HG03066 (cell line): ENCODE measurements around the gene BAD.
A peak's percentile ranks its signal among the peaks of the same experiment; 100 is the strongest.
"Not testable (repeated sequence)": the region's sequence is repeated elsewhere in the genome, so short reads cannot be mapped to it uniquely, and the experiment has no call there.

Experiments
- ATAC-seq: cut with Tn5 transposase; IDR thresholded peaks from one replicate; pipeline ENCODE4 v1.9.1; 2021; ENCODE audit warnings: low read depth; ENCODE audit not compliant: unreplicated experiment

Gene BAD

GRCh38 chr11:64315667-64316526, 31.4 kb upstream of the BAD start:
- ATAC-seq, result not testable (repeated sequence)

DNA sequence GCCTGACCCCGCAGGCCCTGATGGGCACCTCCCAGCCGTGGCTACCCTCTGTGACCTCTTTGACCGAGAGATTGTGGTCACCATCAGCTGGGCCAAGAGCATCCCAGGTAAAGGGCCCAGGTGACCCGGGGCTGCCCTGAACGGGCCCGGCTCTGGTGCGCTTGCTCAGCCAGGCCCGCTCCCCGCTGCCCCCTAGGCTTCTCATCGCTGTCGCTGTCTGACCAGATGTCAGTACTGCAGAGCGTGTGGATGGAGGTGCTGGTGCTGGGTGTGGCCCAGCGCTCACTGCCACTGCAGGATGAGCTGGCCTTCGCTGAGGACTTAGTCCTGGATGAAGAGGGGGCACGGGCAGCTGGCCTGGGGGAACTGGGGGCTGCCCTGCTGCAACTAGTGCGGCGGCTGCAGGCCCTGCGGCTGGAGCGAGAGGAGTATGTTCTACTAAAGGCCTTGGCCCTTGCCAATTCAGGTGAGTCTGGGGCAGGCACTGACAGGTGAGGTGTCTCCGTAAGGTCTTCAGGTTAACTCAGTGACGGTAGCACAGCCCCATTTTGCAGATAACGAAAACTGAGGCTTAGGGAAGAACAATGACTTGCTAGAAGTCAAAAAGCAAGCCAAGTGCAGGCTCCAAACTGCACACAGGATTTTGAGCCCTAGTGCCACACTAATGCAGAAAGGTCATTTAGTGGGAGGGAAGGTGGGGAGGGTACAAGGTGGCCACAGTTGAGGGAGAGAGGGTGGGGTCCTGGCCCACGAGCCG, 30.5 kb upstream of the BAD start:
- no peak for ATAC-seq

GRCh38 chr11:64314146-64314804, 29.8 kb upstream of the BAD start:
- no peak for ATAC-seq

DNA sequence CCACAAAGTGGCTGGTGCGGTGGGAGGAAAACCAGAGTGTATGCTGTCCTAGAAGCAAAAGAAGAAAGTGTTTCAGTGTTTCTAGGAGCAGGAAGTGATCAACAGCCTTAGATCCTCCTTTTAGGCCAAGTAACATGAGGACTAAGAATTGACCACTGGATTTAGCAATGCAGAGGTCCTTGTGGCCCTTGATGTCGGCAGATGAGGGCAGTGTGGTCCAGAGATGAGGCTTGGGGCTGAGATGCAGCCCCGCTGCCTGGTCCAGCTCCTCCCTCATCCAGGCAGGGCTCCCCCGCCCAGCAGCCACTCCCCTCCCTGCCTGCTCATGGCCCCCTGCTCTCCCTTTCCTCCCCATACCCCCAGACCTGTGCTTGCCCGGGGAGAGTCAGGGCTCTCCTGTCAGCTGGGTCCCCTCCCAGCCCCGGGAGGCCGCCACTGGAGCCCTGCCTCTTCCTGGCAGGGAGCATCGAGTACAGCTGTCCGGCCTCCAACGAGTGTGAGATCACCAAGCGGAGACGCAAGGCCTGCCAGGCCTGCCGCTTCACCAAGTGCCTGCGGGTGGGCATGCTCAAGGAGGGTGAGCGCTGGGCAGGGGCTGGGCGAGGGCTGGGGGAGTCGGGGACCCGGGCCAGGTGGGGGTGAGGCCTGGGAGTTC, 29.2 kb upstream of the BAD start:
- ATAC-seq, result no peak

- no peak for ATAC-seq
Observed at GRCh38 chr11:64312947-64313346, 28.5 kb upstream of the BAD start.

DNA sequence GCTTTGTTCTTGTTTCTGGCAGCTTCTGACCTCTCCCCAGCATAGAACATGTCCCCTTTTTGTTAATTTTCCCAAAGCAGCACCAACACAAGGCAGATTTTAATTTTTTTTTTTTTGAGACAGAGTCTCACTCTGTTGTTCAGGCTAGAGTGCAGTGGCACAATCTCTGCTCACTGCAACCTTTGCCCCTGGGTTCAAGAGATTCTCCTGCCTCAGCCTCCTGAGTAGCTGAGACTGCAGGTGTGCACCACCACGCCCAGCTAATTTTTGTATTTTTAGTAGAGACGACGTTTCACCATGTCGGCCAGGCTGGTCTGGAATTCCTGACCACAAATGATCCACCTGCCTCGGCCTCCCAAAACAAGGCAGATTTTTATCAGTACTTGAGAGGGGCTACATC, 23.3 kb upstream of the BAD start:
- not testable (repeated sequence) for ATAC-seq

GRCh38 chr11:64306876-64307622, 22.6 kb upstream of the BAD start:
- no peak for ATAC-seq

GRCh38 chr11:64306563-64306875, 22.1 kb upstream of the BAD start:
- no peak for ATAC-seq

DNA sequence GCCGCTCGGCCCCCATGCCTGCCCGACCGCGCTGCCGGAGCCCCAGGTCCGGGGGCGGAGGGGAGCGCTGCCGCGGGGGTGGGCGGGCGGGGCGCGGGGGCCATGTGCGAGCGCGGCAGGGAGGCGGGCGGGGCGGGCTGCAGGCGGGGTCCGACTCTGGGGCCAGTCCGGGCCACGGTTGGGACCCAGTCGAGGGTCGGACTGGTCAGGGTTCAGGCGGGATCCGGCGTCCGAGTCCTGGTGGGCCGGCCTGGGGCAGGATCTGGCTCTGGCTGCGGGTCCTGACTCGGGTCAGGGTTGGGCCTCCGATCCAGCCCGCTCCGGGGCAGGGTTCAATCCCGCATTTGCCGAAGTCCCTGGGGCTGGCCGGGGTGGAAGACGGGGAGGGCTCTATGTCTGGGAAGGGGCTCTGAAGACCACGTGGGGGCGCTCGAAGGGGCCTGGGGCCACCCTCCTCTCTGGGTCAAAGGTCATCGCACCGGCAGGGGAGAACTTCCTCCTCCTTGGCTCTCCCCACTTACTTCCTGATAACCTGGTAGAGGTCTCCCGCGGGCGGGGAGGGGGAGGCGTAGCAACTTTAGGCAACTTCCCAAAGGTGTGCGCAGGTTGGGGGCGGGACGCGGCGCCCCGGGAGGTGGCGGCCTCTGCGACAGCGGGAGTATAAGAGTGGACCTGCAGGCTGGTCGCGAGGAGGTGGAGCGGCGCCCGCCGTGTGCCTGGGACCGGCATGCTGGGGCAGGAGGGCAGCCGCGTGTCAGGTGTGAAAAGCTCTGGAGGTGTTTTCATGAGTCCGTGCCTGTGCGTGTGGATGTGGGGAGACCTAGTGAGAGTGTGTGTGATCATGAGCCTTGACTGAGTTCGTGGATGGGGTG, 21.5 kb upstream of the BAD start:
- peak; percentile 22 for ATAC-seq

DNA sequence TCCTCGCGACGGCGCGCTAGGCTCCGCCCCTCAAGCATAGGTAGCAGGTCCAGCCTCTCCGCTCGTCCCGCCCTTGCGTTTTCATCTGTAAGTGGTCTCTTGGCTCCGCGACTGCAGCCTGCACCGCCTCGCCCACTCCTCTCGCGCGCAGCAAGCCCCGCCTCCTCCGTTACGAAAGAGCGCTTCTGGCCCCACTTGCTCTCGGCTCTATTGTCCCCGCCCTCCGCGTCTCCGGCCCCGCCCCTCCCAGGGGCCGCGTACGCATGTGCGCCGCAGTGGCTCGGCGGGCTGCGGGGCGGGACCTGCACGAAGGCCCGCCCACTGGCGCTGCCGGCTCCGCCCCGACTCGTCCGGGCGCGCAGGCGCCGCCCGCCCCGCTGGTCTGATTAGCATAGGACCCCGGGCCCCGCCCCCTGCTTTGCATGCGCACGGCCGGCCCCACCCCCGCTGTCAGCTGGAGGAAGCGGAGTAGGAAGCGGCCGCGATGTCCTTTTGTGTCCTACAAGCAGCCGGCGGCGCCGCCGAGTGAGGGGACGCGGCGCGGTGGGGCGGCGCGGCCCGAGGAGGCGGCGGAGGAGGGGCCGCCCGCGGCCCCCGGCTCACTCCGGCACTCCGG, 20.7 kb upstream of the BAD start, which contains the start of gene ESRRA:
Gene ESRRA (plus strand): TSS at position 450 of the 616 bp plus-strand sequence. CDS start 1,656 bp downstream, outside the sequence.
- ATAC-seq, result peak; percentile 67

DNA sequence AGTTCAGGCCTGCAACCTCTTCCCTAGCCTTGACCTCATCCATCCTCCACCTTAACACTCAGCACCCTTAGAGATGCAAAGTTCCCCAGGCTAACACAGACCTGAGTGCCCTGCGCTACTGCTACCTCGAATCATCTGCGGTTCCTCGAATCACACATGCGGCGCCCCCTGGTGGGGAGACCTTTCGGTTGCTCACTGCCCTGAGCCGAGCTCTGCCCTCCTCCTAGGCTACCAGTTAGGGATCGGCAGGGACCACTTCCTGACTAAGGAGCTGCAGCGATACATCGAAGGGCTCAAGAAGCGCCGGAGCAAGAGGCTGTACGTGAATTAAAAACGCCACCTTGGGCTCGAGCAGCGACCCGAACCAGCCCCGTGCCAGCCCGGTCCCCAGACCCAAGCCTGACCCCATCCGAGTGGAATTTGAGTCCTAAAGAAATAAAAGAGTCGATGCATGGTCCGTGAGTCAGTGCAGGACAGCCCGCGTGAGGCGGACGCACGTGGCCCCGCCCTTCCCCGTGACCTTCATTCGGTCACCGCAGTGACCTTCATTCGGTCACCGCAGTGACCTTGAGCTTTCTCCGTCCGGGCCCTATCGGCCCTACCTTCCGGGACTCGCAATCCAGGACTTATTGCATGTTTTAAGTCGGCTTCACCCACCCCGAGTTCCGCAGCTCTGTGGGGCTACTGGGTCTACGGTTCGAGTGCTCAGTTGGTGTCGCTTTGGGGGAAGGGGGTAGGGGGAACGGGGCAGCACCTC, 20.0 kb upstream of the BAD start:
- ATAC-seq, result peak; percentile 36

DNA sequence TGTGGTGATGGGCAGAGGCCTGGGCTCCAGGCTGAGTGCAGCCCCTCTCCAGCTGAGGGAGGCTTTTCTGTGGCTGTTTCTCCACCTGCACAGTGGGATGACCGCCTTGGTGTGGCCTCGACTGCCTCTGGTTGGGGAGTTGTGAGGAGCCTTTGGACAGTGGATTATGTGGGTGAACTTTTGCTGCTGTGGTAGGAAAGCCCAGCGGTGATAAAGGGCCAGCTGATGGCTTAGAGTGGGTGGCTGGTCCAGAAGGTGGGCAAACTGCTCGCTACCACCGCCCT, 19.5 kb upstream of the BAD start:
- no peak for ATAC-seq

GRCh38 chr11:64303109-64304031, 18.9 kb upstream of the BAD start:
- ATAC-seq, result no peak

- ATAC-seq, result no peak
Observed at GRCh38 chr11:64299847-64300648, 15.6 kb upstream of the BAD start, which contains the start of gene CATSPERZ. CATSPERZ (plus strand) TSS chr11:64300358; CDS start chr11:64300411, 53 bp downstream.

DNA sequence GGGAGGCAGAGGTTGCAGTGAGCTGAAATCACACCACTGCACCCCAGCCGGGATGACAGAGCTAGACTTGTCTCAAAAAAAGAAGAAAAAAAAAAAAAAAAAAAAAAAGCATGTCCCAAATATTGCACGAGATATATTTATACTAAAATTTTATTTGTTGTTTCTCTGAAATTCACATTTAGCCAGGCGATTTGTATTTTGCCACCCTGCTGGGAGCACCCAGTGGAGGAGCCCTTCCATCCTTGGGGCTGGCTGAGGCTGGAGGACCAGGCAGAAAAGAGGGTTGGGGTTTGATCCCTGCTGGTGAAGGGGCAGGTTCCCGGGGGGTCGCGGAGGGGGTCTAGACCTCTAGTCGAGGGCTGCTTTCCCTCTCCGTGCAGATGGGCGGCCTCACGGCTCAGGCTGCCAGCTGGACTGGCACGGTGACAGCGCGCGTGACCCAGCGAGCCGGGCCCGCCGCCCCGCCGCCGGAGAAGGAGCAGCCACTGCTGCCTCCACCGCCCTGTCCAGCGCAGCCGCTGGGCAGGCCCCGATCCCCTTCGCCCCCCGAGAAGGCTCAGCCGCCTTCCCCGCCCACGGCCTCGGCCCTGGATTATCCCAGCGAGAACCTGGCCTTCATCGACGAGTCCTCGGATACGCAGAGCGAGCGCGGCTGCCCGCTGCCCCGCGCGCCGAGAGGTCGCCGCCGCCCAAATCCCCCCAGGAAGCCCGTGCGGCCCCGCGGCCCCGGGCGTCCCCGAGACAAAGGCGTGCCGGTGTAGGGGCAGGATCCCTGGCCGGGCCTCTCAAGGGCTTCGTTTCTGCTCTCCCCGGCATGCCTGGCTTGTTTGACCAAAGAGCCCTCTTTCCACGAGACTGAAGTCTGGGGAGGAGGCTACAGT, 14.7 kb upstream of the BAD start:
- ATAC-seq, result no peak
